IMR-90 (cell line): ENCODE results near the gene TMEM179. TPM values are rescaled to one million over a fixed set of nuclear protein-coding genes. Genes with fewer than 3 reads are reported as not detected.

Experiments used
- ATAC-seq: fragments of 200-7000 bp; cut with Tn5 transposase; 2 replicates; pipeline ENCODE4 v1.9.1; 2020; ENCODE audit warnings: low read depth, mild to moderate bottlenecking, moderate library complexity
- BruUV-seq: library from RNA; stranded (reverse); fragments of 400-500 nt; replicated peaks from 2 replicates; lab custom pipeline; 2021; lab: Mats Ljungman, UMichigan
- CTCF ChIA-PET: fragments of 300-600 bp; formaldehyde crosslinking; extraction: SDS; loops from one replicate; lab custom pipeline; 2021; ENCODE audit warnings: antibody characterized with exemption; lab: Yijun Ruan, JAX
- POLR2A ChIA-PET: fragments of 300-600 bp; sonication (Branson Sonifier 250); formaldehyde crosslinking; loops from one replicate; lab custom pipeline; 2022; ENCODE audit warnings: antibody characterized with exemption; ENCODE audit not compliant: unreplicated experiment; lab: Charles Lee
- DNase-seq: peaks from one replicate; pipeline ENCODE4 v3.0.0; 2013
- H2AFZ ChIP-seq: replicated peaks from 2 replicates; pipeline ENCODE3; 2013; ENCODE audit warnings: low read length, mild to moderate bottlenecking; ENCODE audit not compliant: poor library complexity
- H2AK5ac ChIP-seq: 2 replicates; pipeline ENCODE4 v1.6.1; 2013; ENCODE audit warnings: low read depth, low read length, inconsistent platforms
- H2AK9ac ChIP-seq: replicated peaks from 2 replicates; pipeline ENCODE3; 2013; ENCODE audit warnings: mild to moderate bottlenecking, low read depth, low read length, moderate library complexity; ENCODE audit not compliant: poor library complexity
- H2BK120ac ChIP-seq: 2 replicates; pipeline ENCODE4 v1.6.1; 2013; ENCODE audit warnings: low read depth, low read length, inconsistent platforms
- H2BK15ac ChIP-seq: 3 replicates; pipeline ENCODE4 v1.6.1; 2013; ENCODE audit warnings: low read depth, low read length, inconsistent platforms
- H2BK20ac ChIP-seq: 2 replicates; pipeline ENCODE4 v1.6.1; 2013; ENCODE audit warnings: low read depth, mild to moderate bottlenecking, inconsistent platforms, low read length, moderate library complexity
- H2BK5ac ChIP-seq: 2 replicates; pipeline ENCODE4 v1.6.1; 2013; ENCODE audit warnings: mild to moderate bottlenecking, low read depth, low read length, inconsistent platforms; ENCODE audit not compliant: poor library complexity, severe bottlenecking
- H3K14ac ChIP-seq: replicated peaks from 2 replicates; pipeline ENCODE4 v1.6.1; 2013; ENCODE audit warnings: low read depth, low read length, inconsistent platforms
- H3K18ac ChIP-seq: 2 replicates; pipeline ENCODE4 v1.6.1; 2013; ENCODE audit warnings: low read depth, low read length, control low read depth
- H3K23ac ChIP-seq: 2 replicates; pipeline ENCODE4 v1.6.1; 2013; ENCODE audit warnings: low read depth, low read length, inconsistent platforms
- H3K27ac ChIP-seq: 2 replicates; pipeline ENCODE4 v1.5.1; 2013; ENCODE audit warnings: mild to moderate bottlenecking, control low read depth, low read length; ENCODE audit not compliant: insufficient read depth
- H3K27me3 ChIP-seq: 2 replicates; pipeline ENCODE4 v1.6.1; 2013; ENCODE audit warnings: low read length; ENCODE audit not compliant: control insufficient read depth, insufficient read depth
- H3K36me3 ChIP-seq: 2 replicates; pipeline ENCODE4 v1.6.1; 2013; ENCODE audit warnings: low read length, mixed read lengths; ENCODE audit not compliant: control insufficient read depth, insufficient read depth
- H3K4ac ChIP-seq: 2 replicates; pipeline ENCODE4 v1.6.1; 2013; ENCODE audit warnings: low read depth, low read length, inconsistent platforms
- H3K4me1 ChIP-seq: 2 replicates; pipeline ENCODE4 v1.6.1; 2013; ENCODE audit warnings: low read length, mixed read lengths; ENCODE audit not compliant: control insufficient read depth, insufficient read depth
- H3K4me2 ChIP-seq: 2 replicates; pipeline ENCODE4 v1.6.1; 2013; ENCODE audit warnings: low read depth, mild to moderate bottlenecking, control low read depth, low read length, moderate library complexity
- H3K4me3 ChIP-seq: 2 replicates; pipeline ENCODE4 v1.5.1; 2013; ENCODE audit warnings: low read depth, mild to moderate bottlenecking, control low read depth, low read length, moderate library complexity; ENCODE audit not compliant: insufficient read depth
- H3K56ac ChIP-seq: 2 replicates; pipeline ENCODE4 v1.6.1; 2013; ENCODE audit warnings: low read length, inconsistent platforms; ENCODE audit not compliant: insufficient read depth; ENCODE audit errors: extremely low read depth
- H3K79me1 ChIP-seq, 2 experiments: 2 replicates each; pipeline ENCODE4 v1.6.1; 2013; ENCODE audit warnings: low read length in 2 of 2, inconsistent platforms in 1 of 2, low read depth in 1 of 2
- H3K9ac ChIP-seq: 2 replicates; pipeline ENCODE4 v1.6.1; 2013; ENCODE audit warnings: low read depth, low read length, control low read depth
- H3K9me1 ChIP-seq: 2 replicates; pipeline ENCODE4 v1.6.1; 2013; ENCODE audit warnings: low read length, inconsistent platforms; ENCODE audit not compliant: insufficient read depth
- H3K9me3 ChIP-seq: 2 replicates; pipeline ENCODE4 v1.6.1; 2013; ENCODE audit warnings: low read length; ENCODE audit not compliant: control insufficient read depth, insufficient read depth
- H4K20me1 ChIP-seq: 2 replicates; pipeline ENCODE4 v1.6.1; 2013; ENCODE audit warnings: low read length, inconsistent platforms; ENCODE audit not compliant: insufficient read depth
- H4K5ac ChIP-seq: 2 replicates; pipeline ENCODE4 v1.6.1; 2013; ENCODE audit warnings: mild to moderate bottlenecking, low read depth, low read length, control low read depth
- H4K8ac ChIP-seq, 2 experiments: 2 replicates each; pipeline ENCODE4 v1.6.1; 2013; ENCODE audit warnings: low read depth in 2 of 2, low read length in 2 of 2, control low read depth in 1 of 2, inconsistent platforms in 1 of 2
- H4K91ac ChIP-seq: 2 replicates; pipeline ENCODE4 v1.6.1; 2013; ENCODE audit warnings: low read depth, low read length, inconsistent platforms; ENCODE audit not compliant: insufficient read depth
- BHLHE40 ChIP-seq: fragments of 150-350 bp; IDR thresholded peaks from 2 replicates; pipeline ENCODE4 v1.6.1; 2016; ENCODE audit warnings: mild to moderate bottlenecking, low read depth, low read length
- CEBPB ChIP-seq: IDR thresholded peaks from 2 replicates; pipeline ENCODE4 v1.6.1; 2012; ENCODE audit warnings: low read depth, low read length, improper control_type of control experiment
- CHD1 ChIP-seq: IDR thresholded peaks from 2 replicates; pipeline ENCODE4 v1.6.1; 2012; ENCODE audit warnings: low read depth, low read length, improper control_type of control experiment
- CTCF ChIP-seq: conservative IDR thresholded peaks from 2 replicates; pipeline ENCODE4 v1.5.1; 2012; ENCODE audit warnings: mild to moderate bottlenecking, low read depth, low read length, improper control_type of control experiment
- ELK1 ChIP-seq: fragments of 150-350 bp; IDR thresholded peaks from 2 replicates; pipeline ENCODE4 v1.6.1; 2016; ENCODE audit warnings: low read depth, mild to moderate bottlenecking, low read length, moderate library complexity, borderline replicate concordance
- FOS ChIP-seq: fragments of 150-350 bp; IDR thresholded peaks from 2 replicates; pipeline ENCODE4 v1.6.1; 2016; ENCODE audit warnings: low read depth, low read length
- MAFK ChIP-seq: IDR thresholded peaks from 2 replicates; pipeline ENCODE4 v1.6.1; 2012; ENCODE audit warnings: low read depth, low read length, improper control_type of control experiment
- MAZ ChIP-seq: IDR thresholded peaks from 2 replicates; pipeline ENCODE4 v1.6.1; 2012; ENCODE audit warnings: low read depth, mild to moderate bottlenecking, low read length, improper control_type of control experiment, moderate library complexity, borderline replicate concordance
- MXI1 ChIP-seq: IDR thresholded peaks from 2 replicates; pipeline ENCODE4 v1.6.1; 2012; ENCODE audit warnings: low read depth, mild to moderate bottlenecking, low read length, moderate library complexity, borderline replicate concordance
- NFE2L2 ChIP-seq: fragments of 150-350 bp; IDR thresholded peaks from 2 replicates; pipeline ENCODE4 v1.6.1; 2016; ENCODE audit warnings: low read depth, mild to moderate bottlenecking, low read length
- POLR2A ChIP-seq: IDR thresholded peaks from 2 replicates; pipeline ENCODE4 v1.6.1; 2012; ENCODE audit warnings: mild to moderate bottlenecking, low read depth, low read length
- RAD21 ChIP-seq: IDR thresholded peaks from 2 replicates; pipeline ENCODE4 v1.6.1; 2012; ENCODE audit warnings: low read length, improper control_type of control experiment
- RCOR1 ChIP-seq: IDR thresholded peaks from 2 replicates; pipeline ENCODE4 v1.6.1; 2012; ENCODE audit warnings: mild to moderate bottlenecking, low read length, improper control_type of control experiment; ENCODE audit not compliant: insufficient replicate concordance
- RFX5 ChIP-seq: IDR thresholded peaks from 2 replicates; pipeline ENCODE4 v1.8.0; 2012; ENCODE audit warnings: low read depth, mild to moderate bottlenecking, low read length, moderate library complexity
- SMC3 ChIP-seq: fragments of 150-350 bp; IDR thresholded peaks from 2 replicates; pipeline ENCODE4 v1.6.1; 2016; ENCODE audit warnings: low read depth, mild to moderate bottlenecking, antibody characterized with exemption, low read length, moderate library complexity
- USF2 ChIP-seq: fragments of 150-350 bp; IDR thresholded peaks from 2 replicates; pipeline ENCODE4 v1.6.1; 2017; ENCODE audit warnings: mild to moderate bottlenecking, antibody characterized with exemption, low read length, low read depth
- WGBS, 2 experiments: methylation state at CpG; one replicate each; pipeline versions ENCODE4 v1.1.5 to v1.1.7; 2013; ENCODE audit warnings: missing lambda C conversion rate in 2 of 2; ENCODE audit not compliant: insufficient read length in 1 of 2; ENCODE audit errors: extremely low coverage in 2 of 2; 5-methylcytosine and 5-hydroxymethylcytosine counted together
- dilution Hi-C: fragments of 300-500 bp; cut with HindIII; formaldehyde crosslinking; loops from one replicate; pipeline ENCODE4 v1.14.3; 2018; ENCODE audit warnings: low sequenced_read_pairs; ENCODE audit not compliant: unreplicated experiment
- in situ Hi-C: fragments of 300-500 bp; cut with MboI; formaldehyde crosslinking; loops from 3 replicates; pipeline ENCODE4 v1.14.3; 2019; ENCODE audit warnings: low sequenced_read_pairs, inconsistent platforms, mixed read lengths
- intact Hi-C: fragments of 100-400 bp; cut with micrococcal nuclease; formaldehyde crosslinking; loops from 2 replicates; pipeline ENCODE4 v1.10.0; 2022
- polyA plus RNA-seq, 3 experiments: library from polyadenylated mRNA; depleted of rRNA; stranded (reverse); fragments of >200 nt; gene quantifications; 2 replicates each; pipeline ENCODE4 v1.2.3, GENCODE V29; 2012; ENCODE audit warnings: low replicate concordance in 1 of 3
- total RNA-seq: library from RNA; depleted of rRNA; stranded (reverse); fragments of >200 nt; gene quantifications from 2 replicates; pipeline ENCODE4 v1.2.3, GENCODE V29; 2012

TMEM179 gene
- total and polyA plus RNA-seq, 2 of the 4 experiments (the other 2 are of a cell fraction) = not detected

GRCh38 chr14:104596451-104596918, 8.1 kb downstream of the TMEM179 start:
- no peaks in the 10 kb centered on the region for H3K4me1 ChIP-seq
- no peaks in the 10 kb centered on the region for H3K9me3 ChIP-seq
- intact Hi-C loops (no loop called here), dilution Hi-C loops (no loop called here), in situ Hi-C loops (no loop called here)
- no peak overlapping the region for H3K23ac ChIP-seq
- H3K9ac ChIP-seq = no peak overlapping the region
- H2BK5ac ChIP-seq = no peak overlapping the region
- H3K27ac ChIP-seq = no peak overlapping the region
- ATAC-seq (no peak), DNase-seq (no peak)
- H4K91ac ChIP-seq = no peak overlapping the region
- H3K36me3 ChIP-seq = no peaks in the 10 kb centered on the region
- H3K56ac ChIP-seq = no peak overlapping the region
- BruUV-seq = no TSS peak
- H3K4me3 ChIP-seq = no peak overlapping the region
- no peaks in the 10 kb centered on the region for H3K79me1 ChIP-seq
- H3K9me1 ChIP-seq = 0 out of 2 replicates have a peak, but pooled peaks cover 4% of the 10 kb centered on the region
- no peaks in the 10 kb centered on the region for H4K20me1 ChIP-seq
- no peak overlapping the region for H3K4ac ChIP-seq
- 62% methylated on average over 5 of the region's 11 CpGs; no CpG with 5 or more reads in 1 of the 2 experiments for WGBS, 2 experiments
- ChIA-PET CTCF (no interaction called here), POLR2A (no interaction called here)
- H3K27me3 ChIP-seq = peaks cover 4% of the 10 kb centered on the region; the same call in 1 of the 2 replicates
- no peak overlapping the region for H2AK5ac ChIP-seq
- H3K18ac ChIP-seq = no peak overlapping the region
- H2BK20ac ChIP-seq = no peak overlapping the region
- no peak overlapping the region for H4K5ac ChIP-seq
- H4K8ac ChIP-seq = no peak overlapping the region
- H2AK9ac ChIP-seq = no peak overlapping the region
- H2BK120ac ChIP-seq = no peak overlapping the region
- no peak for TF ChIP-seq BHLHE40
- no peak for TF ChIP-seq RAD21
- no peak for TF ChIP-seq SMC3
- TF ChIP-seq CEBPB = no peak
- no peak for TF ChIP-seq RCOR1
- TF ChIP-seq USF2 = no peak
- no peak for TF ChIP-seq RFX5
- no peak for TF ChIP-seq MAZ
- TF ChIP-seq MAFK = no peak
- TF ChIP-seq CTCF = no peak
- no peak for TF ChIP-seq MXI1
- no peak for TF ChIP-seq ELK1
- no peak for TF ChIP-seq CHD1
- TF ChIP-seq POLR2A = no peak
- no peak for TF ChIP-seq NFE2L2
- TF ChIP-seq FOS = no peak
- H2AFZ ChIP-seq = no peak overlapping the region
- H2BK15ac ChIP-seq = no peak overlapping the region
- no peak overlapping the region for H3K4me2 ChIP-seq
- no peak overlapping the region for H3K14ac ChIP-seq
